ENCODE results near the gene PTPN5. TPM values are rescaled to one million over a fixed set of nuclear protein-coding genes. Genes with fewer than 3 reads are reported as not detected.

PTPN5 gene
- total and polyA plus RNA-seq, 9 donors = 0.43 to 9.5 (median 1.5) TPM

- H3K4me3 ChIP-seq = no peak overlapping the region
- no peak for TF ChIP-seq EP300 (IDR thresholded peaks at IDR 0.05)
- TF ChIP-seq CTCF (IDR thresholded peaks at IDR 0.05) = no peak
- no peak for TF ChIP-seq POLR2A (IDR thresholded peaks at IDR 0.05)
- WGBS, 3 donors = 79 to 88% (median 83%) methylated on average over 5 of the region's 5 CpGs
- no peak for DNase-seq
- intact Hi-C loops (cut with DNase I) = loop anchor here in 2 of 4 donors (10.0 kb wide), 2 partner anchors 224 to 654 kb away; no protein-coding TSS in a partner anchor
- H3K36me3 ChIP-seq = no peaks in the 10 kb centered on the region
- no peaks in the 10 kb centered on the region for H3K27me3 ChIP-seq
- H3K27ac ChIP-seq = no peak overlapping the region
- no peaks in the 10 kb centered on the region for H3K9me3 ChIP-seq
- H3K4me1 ChIP-seq (ENCODE audit: insufficient read depth) = no peaks in the 10 kb centered on the region
Measured at GRCh38 chr11:18768978-18769377, 22.6 kb downstream of the PTPN5 start.

- WGBS, 3 donors = 72 to 80% (median 73%) methylated on average over 4 of the region's 4 CpGs
- Histone ChIP-seq H3K36me3 (no peaks in the 10 kb centered on the region), H3K27me3 (no peaks in the 10 kb centered on the region), H3K4me3 (no peak overlapping the region), H3K27ac (no peak overlapping the region), H3K4me1 (ENCODE audit: insufficient read depth) (no peaks in the 10 kb centered on the region), H3K9me3 (no peaks in the 10 kb centered on the region)
- intact Hi-C loops (cut with DNase I) = loop anchor here in 2 of 4 donors (10.0 kb wide), 2 partner anchors 224 to 654 kb away; no protein-coding TSS in a partner anchor
- TF ChIP-seq POLR2A (IDR thresholded peaks at IDR 0.05) = no peak
- no peak for DNase-seq
Measured at GRCh38 chr11:18768472-18768901, 23.1 kb downstream of the PTPN5 start.

GRCh38 chr11:18766015-18766414 lies 25.6 kb downstream of the PTPN5 start:
- WGBS, 3 donors = 90 to 98% (median 91%) methylated on average over 2 of the region's 2 CpGs
- intact Hi-C loops (cut with DNase I) = loop anchor here in 2 of 4 donors (10.0 kb wide), 2 partner anchors 221 to 651 kb away; no protein-coding TSS in a partner anchor

GRCh38 chr11:18765554-18765953 lies 26.0 kb downstream of the PTPN5 start:
- intact Hi-C loops (cut with DNase I) = loop anchor here in 2 of 4 donors (10.0 kb wide), 2 partner anchors 221 to 651 kb away; no protein-coding TSS in a partner anchor
- DNase-seq = no peak
- H3K36me3 ChIP-seq = no peaks in the 10 kb centered on the region
- H3K27ac ChIP-seq = no peak overlapping the region
- H3K9me3 ChIP-seq = no peaks in the 10 kb centered on the region
- 40 to 46% (median 42%) methylated on average over 6 of the region's 6 CpGs for WGBS, 3 donors
- no peak overlapping the region for H3K4me3 ChIP-seq
- H3K27me3 ChIP-seq = no peaks in the 10 kb centered on the region
- no peaks in the 10 kb centered on the region for H3K4me1 ChIP-seq (ENCODE audit: insufficient read depth)
- no peak for TF ChIP-seq CTCF (IDR thresholded peaks at IDR 0.05)
- TF ChIP-seq EP300 (IDR thresholded peaks at IDR 0.05) = no peak
- TF ChIP-seq POLR2A (IDR thresholded peaks at IDR 0.05) = no peak

More at GRCh38 chr11:18766015-18766414, 25.6 kb downstream of the PTPN5 start:
- no peak overlapping the region for H3K4me3 ChIP-seq
- H3K27ac ChIP-seq = no peak overlapping the region
- no peak for DNase-seq
- TF ChIP-seq POLR2A (IDR thresholded peaks at IDR 0.05) (no peak), EP300 (IDR thresholded peaks at IDR 0.05) (no peak), CTCF (IDR thresholded peaks at IDR 0.05) (no peak)
- no peaks in the 10 kb centered on the region for H3K9me3 ChIP-seq
- no peaks in the 10 kb centered on the region for H3K4me1 ChIP-seq (ENCODE audit: insufficient read depth)
- no peaks in the 10 kb centered on the region for H3K27me3 ChIP-seq
- H3K36me3 ChIP-seq = no peaks in the 10 kb centered on the region

- TF ChIP-seq POLR2A (IDR thresholded peaks at IDR 0.05) (no peak), EP300 (IDR thresholded peaks at IDR 0.05) (no peak), CTCF (IDR thresholded peaks at IDR 0.05) (no peak)
- Histone ChIP-seq H3K9me3 (no peaks in the 10 kb centered on the region), H3K4me3 (no peak overlapping the region), H3K4me1 (ENCODE audit: insufficient read depth) (peaks cover 6% of the 10 kb centered on the region), H3K27ac (no peak overlapping the region), H3K36me3 (no peaks in the 10 kb centered on the region), H3K27me3 (no peaks in the 10 kb centered on the region)
- intact Hi-C loops (cut with DNase I) = loop anchor here in 2 of 4 donors (10.0 kb wide), 2 partner anchors 217 to 647 kb away; no protein-coding TSS in a partner anchor
- DNase-seq = no peak
- WGBS, 3 donors = 88 to 90% (median 90%) methylated on average over 11 of the region's 11 CpGs
Measured at GRCh38 chr11:18761741-18762140, 29.9 kb downstream of the PTPN5 start.

Data from ovary (tissue), 9 donors.